Panc1 (cell line): ENCODE results near the gene PTGDS.

Experiments used
- SIN3A ChIP-seq: IDR thresholded peaks from 2 replicates; pipeline ENCODE4 v1.6.1; 2012; ENCODE audit warnings: low read depth, mild to moderate bottlenecking, low read length, moderate library complexity, borderline replicate concordance; ENCODE audit not compliant: insufficient read depth
- TF ChIP-seq, protein P1 (sequence below): fragments of 450-650 bp; IDR thresholded peaks from 2 replicates; pipeline ENCODE4 v1.5.1; 2017; ENCODE audit warnings: mild to moderate bottlenecking
- TF ChIP-seq, protein P2 (sequence below), 2 experiments: IDR thresholded peaks; 2 replicates each; pipeline ENCODE4 v1.6.1; 2011 to 2012; ENCODE audit warnings: low read depth in 2 of 2, control low read depth in 1 of 2, low read length in 1 of 2, mild to moderate bottlenecking in 1 of 2, moderate library complexity in 1 of 2; ENCODE audit not compliant: insufficient read depth in 1 of 2

DNA sequence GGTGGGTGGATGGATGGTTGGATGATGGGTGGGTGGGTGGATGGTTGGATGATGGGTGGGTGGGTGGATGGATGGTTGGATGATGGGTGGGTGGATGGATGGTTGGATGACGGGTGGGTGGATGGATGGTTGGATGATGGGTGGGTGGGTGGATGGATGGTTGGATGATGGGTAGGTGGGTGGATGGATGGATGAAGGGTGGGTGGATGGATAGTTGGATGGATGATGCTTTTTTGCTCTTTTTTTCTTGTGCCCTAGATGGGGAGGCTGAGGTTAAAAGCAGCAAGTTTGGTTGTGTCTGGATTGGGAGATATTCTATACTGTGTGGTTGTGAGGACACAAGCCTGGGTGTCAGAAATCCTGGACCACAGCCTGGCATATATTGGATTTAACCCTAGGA lies 19.8 kb upstream of the PTGDS start:
- TF ChIP-seq, protein P1, sequence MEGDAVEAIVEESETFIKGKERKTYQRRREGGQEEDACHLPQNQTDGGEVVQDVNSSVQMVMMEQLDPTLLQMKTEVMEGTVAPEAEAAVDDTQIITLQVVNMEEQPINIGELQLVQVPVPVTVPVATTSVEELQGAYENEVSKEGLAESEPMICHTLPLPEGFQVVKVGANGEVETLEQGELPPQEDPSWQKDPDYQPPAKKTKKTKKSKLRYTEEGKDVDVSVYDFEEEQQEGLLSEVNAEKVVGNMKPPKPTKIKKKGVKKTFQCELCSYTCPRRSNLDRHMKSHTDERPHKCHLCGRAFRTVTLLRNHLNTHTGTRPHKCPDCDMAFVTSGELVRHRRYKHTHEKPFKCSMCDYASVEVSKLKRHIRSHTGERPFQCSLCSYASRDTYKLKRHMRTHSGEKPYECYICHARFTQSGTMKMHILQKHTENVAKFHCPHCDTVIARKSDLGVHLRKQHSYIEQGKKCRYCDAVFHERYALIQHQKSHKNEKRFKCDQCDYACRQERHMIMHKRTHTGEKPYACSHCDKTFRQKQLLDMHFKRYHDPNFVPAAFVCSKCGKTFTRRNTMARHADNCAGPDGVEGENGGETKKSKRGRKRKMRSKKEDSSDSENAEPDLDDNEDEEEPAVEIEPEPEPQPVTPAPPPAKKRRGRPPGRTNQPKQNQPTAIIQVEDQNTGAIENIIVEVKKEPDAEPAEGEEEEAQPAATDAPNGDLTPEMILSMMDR = no peak
- no peak for TF ChIP-seq SIN3A
- TF ChIP-seq, protein P2, sequence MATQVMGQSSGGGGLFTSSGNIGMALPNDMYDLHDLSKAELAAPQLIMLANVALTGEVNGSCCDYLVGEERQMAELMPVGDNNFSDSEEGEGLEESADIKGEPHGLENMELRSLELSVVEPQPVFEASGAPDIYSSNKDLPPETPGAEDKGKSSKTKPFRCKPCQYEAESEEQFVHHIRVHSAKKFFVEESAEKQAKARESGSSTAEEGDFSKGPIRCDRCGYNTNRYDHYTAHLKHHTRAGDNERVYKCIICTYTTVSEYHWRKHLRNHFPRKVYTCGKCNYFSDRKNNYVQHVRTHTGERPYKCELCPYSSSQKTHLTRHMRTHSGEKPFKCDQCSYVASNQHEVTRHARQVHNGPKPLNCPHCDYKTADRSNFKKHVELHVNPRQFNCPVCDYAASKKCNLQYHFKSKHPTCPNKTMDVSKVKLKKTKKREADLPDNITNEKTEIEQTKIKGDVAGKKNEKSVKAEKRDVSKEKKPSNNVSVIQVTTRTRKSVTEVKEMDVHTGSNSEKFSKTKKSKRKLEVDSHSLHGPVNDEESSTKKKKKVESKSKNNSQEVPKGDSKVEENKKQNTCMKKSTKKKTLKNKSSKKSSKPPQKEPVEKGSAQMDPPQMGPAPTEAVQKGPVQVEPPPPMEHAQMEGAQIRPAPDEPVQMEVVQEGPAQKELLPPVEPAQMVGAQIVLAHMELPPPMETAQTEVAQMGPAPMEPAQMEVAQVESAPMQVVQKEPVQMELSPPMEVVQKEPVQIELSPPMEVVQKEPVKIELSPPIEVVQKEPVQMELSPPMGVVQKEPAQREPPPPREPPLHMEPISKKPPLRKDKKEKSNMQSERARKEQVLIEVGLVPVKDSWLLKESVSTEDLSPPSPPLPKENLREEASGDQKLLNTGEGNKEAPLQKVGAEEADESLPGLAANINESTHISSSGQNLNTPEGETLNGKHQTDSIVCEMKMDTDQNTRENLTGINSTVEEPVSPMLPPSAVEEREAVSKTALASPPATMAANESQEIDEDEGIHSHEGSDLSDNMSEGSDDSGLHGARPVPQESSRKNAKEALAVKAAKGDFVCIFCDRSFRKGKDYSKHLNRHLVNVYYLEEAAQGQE (IDR thresholded peaks at IDR 0.05; ENCODE audit: insufficient read depth in 1 of 2, low read depth in 2 of 2, low read length in 1 of 2) = no peak
